Fibroblast of skin of left biceps (primary cell): ENCODE measurements around the gene ITGA8.
"Not testable (repeated sequence)": the region's sequence is repeated elsewhere in the genome, so short reads cannot be mapped to it uniquely, and the experiment has no call there.

ENCODE experiments used
- DNase-seq, 2 experiments: peaks; one replicate each; pipeline ENCODE4 v3.0.0-alpha.2; 2013; ENCODE audit warnings: low read depth in 2 of 2

Gene ITGA8

GRCh38 chr10:15558136-15558535 is 161.6 kb downstream of the ITGA8 start:
- DNase-seq, result peak; percentile 97

GRCh38 chr10:15557168-15557567 is 162.6 kb downstream of the ITGA8 start:
- DNase-seq, result not testable (repeated sequence)

- no peak for DNase-seq
Observed at GRCh38 chr10:15550950-15551349, 168.8 kb downstream of the ITGA8 start.

- DNase-seq, result no peak
Observed at GRCh38 chr10:15548331-15548730, 171.4 kb downstream of the ITGA8 start.

GRCh38 chr10:15546606-15547005 is 173.1 kb downstream of the ITGA8 start:
- DNase-seq, result no peak

GRCh38 chr10:15545884-15546283 is 173.8 kb downstream of the ITGA8 start:
- no peak for DNase-seq

GRCh38 chr10:15545266-15545665 is 174.5 kb downstream of the ITGA8 start:
- DNase-seq, result no peak

GRCh38 chr10:15543994-15544393 is 175.7 kb downstream of the ITGA8 start:
- DNase-seq, result no peak

- DNase-seq, result no peak
Observed at GRCh38 chr10:15542817-15543216, 176.9 kb downstream of the ITGA8 start.

- DNase-seq, result no peak
Observed at GRCh38 chr10:15541376-15541775, 178.3 kb downstream of the ITGA8 start.

GRCh38 chr10:15540727-15541126 is 179.0 kb downstream of the ITGA8 start:
- no peak for DNase-seq

GRCh38 chr10:15539262-15539661 is 180.5 kb downstream of the ITGA8 start:
- no peak for DNase-seq

- not testable (repeated sequence) for DNase-seq
Observed at GRCh38 chr10:15534928-15535538, 184.7 kb downstream of the ITGA8 start.

GRCh38 chr10:15531927-15532722 is 187.6 kb downstream of the ITGA8 start:
- no peak for DNase-seq

- no peak for DNase-seq
Observed at GRCh38 chr10:15528859-15529239, 190.9 kb downstream of the ITGA8 start.

GRCh38 chr10:15526754-15527153 is 193.0 kb downstream of the ITGA8 start:
- DNase-seq, result no peak

GRCh38 chr10:15521328-15521903 is 198.3 kb downstream of the ITGA8 start:
- no peak for DNase-seq

GRCh38 chr10:15518250-15518649 is 201.5 kb downstream of the ITGA8 start:
- DNase-seq, result no peak

- DNase-seq, result no peak
Observed at GRCh38 chr10:15516256-15517085, 203.3 kb downstream of the ITGA8 start.

- DNase-seq, result peak in 1 of 2 experiments; percentile 46
Observed at GRCh38 chr10:15515202-15515601, 204.5 kb downstream of the ITGA8 start.

GRCh38 chr10:15510963-15511362 is 208.8 kb downstream of the ITGA8 start:
- DNase-seq, result no peak

- no peak for DNase-seq
Observed at GRCh38 chr10:15505329-15505728, 214.4 kb downstream of the ITGA8 start.
